Embryonic facial prominence (tissue), 1 donor: ENCODE results near the gene SS18L1.
A peak's percentile ranks its signal among the peaks of the same experiment; 100 is the strongest.
"Not testable (repeated sequence)": the region's sequence is repeated elsewhere in the genome, so short reads cannot be mapped to it uniquely, and the experiment has no call there.

ENCODE experiments used
- DNase-seq: peaks from one replicate; pipeline ENCODE4 v3.0.0-alpha.2; 2016; ENCODE audit errors: extremely low spot score

The SS18L1 gene

GRCh38 chr20:62143081-62143956 is at the start of gene SS18L1, which contains the start of gene PSMA7:
Gene SS18L1 (plus strand): TSS chr20:62143769. CDS start chr20:62143821, 52 bp downstream.
Gene PSMA7 (minus strand): TSS chr20:62143394. CDS start chr20:62143303, 91 bp downstream.
- peak; percentile 57 for DNase-seq

GRCh38 chr20:62096421-62097380 is 46.9 kb upstream of the SS18L1 start:
- DNase-seq = no peak

- no peak for DNase-seq
Observed at GRCh38 chr20:62097881-62098407, 45.6 kb upstream of the SS18L1 start.

- no peak for DNase-seq
Observed at GRCh38 chr20:62101078-62101477, 42.5 kb upstream of the SS18L1 start.

- no peak for DNase-seq
Observed at GRCh38 chr20:62103508-62104233, 39.9 kb upstream of the SS18L1 start.

- DNase-seq = no peak
Observed at GRCh38 chr20:62104234-62104789, 39.3 kb upstream of the SS18L1 start.

- DNase-seq = no peak
Observed at GRCh38 chr20:62104791-62105345, 38.7 kb upstream of the SS18L1 start.

- no peak for DNase-seq
Observed at GRCh38 chr20:62105592-62105991, 38.0 kb upstream of the SS18L1 start.

- DNase-seq = no peak
Observed at GRCh38 chr20:62111148-62111547, 32.4 kb upstream of the SS18L1 start.

GRCh38 chr20:62112368-62112767 is 31.2 kb upstream of the SS18L1 start:
- DNase-seq = no peak

GRCh38 chr20:62114894-62115293 is 28.7 kb upstream of the SS18L1 start:
- DNase-seq = no peak

- not testable (repeated sequence) for DNase-seq
Observed at GRCh38 chr20:62115800-62116407, 27.7 kb upstream of the SS18L1 start.

GRCh38 chr20:62116558-62117361 is 26.8 kb upstream of the SS18L1 start:
- DNase-seq = no peak

GRCh38 chr20:62117362-62117646 is 26.3 kb upstream of the SS18L1 start:
- DNase-seq = no peak

GRCh38 chr20:62117658-62118057 is 25.9 kb upstream of the SS18L1 start:
- DNase-seq = no peak

GRCh38 chr20:62118113-62119043 is 25.2 kb upstream of the SS18L1 start:
- DNase-seq = no peak

GRCh38 chr20:62119115-62119514 is 24.5 kb upstream of the SS18L1 start:
- no peak for DNase-seq

- DNase-seq = no peak
Observed at GRCh38 chr20:62119591-62120364, 23.8 kb upstream of the SS18L1 start.
